KBM-7 (cell line): ENCODE measurements around the gene KLK6.

Source experiments
- DNase-seq: peaks from one replicate; pipeline ENCODE4 v3.0.0-alpha.2; 2015
- in situ Hi-C: fragments of 300-500 bp; cut with MboI; formaldehyde crosslinking; loops from 2 replicates; pipeline ENCODE4 v1.14.3; 2020; ENCODE audit warnings: low sequenced_read_pairs, low pct_unique_long_range_greater_than_20kb, mixed read lengths

KLK6 gene

GRCh38 chr19:50963381-50963780 is 6.0 kb downstream of the KLK6 start:
- in situ Hi-C loops = no loop called here

DNA sequence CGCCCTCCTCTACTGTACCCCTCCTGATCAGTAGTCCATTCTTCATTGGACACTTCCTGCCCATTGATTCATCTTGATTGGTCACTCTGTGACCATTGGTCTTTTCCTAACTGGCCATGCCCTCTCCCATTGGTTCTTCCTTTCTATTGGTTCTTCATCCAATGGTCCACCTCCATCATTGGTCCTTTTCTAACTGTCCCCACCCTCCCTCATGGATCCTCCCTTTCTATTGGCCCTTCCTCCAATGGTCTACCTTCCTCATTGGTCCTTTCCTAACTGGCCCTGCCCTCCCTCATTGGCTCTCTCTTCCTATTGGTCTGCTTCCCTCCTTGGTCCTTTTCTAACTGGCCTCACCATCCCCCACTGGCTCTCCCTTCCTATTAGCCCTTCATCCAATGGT is 7.1 kb downstream of the KLK6 start:
- no peak for DNase-seq
- in situ Hi-C loops = no loop called here

More at GRCh38 chr19:50963381-50963780, 6.0 kb downstream of the KLK6 start:
- no peak for DNase-seq

DNA sequence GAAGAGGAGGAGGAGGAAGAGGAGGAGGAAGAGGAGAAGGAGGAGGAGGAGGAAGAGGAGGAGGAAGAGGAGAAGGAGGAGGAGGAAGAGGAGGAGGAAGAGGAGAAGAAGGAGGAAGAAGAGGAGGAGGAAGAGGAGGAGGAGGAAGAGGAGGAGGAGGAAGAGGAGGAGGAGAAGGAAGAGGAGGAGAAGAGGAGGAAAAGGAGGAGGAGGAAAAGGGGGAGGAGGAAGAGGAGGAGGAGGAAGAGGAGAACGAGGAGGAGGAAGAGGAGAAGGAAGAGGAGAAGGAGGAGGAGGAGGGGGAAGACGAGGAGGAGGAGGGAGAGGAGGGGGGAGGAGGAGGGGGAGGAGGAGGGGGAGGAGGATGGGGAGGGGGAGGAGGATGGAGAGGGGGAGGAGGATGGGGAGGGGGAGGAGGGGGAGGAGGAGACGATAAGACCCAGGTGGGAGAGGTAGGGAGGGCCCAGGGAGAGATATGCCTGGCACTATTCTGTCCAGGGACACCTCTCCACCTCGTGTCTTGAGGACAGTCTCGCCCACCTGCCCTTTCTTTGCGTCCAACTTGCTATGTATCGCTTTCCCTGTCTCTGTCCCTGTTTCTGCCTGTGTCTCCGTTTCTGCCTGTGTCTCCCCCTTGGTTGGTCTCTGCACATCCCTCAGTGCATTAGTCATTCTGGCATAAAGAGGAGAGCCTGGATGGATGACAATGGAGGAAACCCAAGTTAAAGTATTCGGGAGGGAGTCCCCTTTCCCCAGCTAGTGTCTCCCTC is 9.5 kb downstream of the KLK6 start:
- no peak for DNase-seq
- in situ Hi-C loops = no loop called here

DNA sequence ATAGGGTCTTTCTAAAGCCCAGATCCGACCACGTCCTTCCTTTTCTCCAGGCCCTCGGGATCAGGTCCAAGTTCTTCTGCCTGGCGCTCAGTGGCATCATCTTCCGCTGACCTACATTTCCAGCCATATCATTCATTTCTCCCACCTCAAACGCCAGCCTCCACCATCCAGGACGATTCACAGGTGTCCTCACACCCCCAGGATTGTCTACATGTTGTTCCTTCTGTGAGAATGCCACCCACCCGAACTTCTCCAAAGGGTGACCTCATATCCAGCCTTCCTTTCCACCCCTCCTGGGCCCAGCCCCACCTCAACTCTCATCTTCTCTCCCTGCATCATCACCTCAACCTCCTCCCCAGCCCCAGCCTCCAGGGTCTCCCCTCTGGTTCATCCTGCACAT is 11.8 kb downstream of the KLK6 start:
- DNase-seq = no peak
- in situ Hi-C loops = no loop called here

- no peak for DNase-seq
- in situ Hi-C loops = no loop called here
Measured at GRCh38 chr19:50952910-50953309, 16.5 kb downstream of the KLK6 start, which contains the start of gene KLK5. KLK5 (minus strand) TSS chr19:50953038; CDS start chr19:50952657, 381 bp downstream.

DNA sequence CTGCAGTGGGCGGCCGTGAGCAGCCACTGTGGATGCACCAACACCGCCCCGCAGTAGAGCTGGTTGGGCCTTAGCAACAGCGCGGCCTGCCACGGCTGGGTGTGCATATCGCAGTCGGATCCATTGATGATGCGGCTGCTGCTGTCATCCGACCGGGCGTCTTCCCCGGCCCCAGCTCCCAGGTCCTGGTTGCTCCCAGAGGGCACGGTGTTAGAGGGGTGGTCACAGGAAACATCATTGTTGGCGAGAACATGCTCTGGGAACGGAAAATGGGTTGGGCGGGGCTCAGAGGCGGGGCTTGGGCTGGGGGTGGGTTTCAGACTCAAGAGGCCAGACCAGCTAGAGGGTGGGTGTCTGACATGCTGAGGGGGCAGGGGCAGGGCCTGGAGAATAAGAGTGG is 19.5 kb downstream of the KLK6 start:
- DNase-seq = no peak
- in situ Hi-C loops = no loop called here

DNA sequence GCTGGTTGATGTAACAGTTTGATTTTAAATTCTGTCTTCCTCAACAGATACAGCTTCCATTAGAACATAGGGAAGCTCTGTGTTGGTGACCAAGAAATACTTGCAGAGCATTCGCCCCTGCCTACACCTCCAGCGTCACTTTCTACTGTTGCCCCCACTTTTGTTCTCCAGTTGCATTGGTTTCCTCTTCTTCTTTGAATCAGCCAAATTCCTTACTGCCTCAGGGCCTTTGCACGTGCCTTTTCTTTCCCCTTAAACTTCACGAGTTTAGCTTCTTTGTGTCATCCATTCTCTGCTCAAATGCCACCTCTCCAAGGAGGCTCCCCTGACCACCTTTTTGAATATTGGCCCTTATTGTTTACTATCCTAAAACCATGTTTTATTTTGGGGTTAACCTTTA is 22.3 kb downstream of the KLK6 start:
- in situ Hi-C loops = no loop called here

DNA sequence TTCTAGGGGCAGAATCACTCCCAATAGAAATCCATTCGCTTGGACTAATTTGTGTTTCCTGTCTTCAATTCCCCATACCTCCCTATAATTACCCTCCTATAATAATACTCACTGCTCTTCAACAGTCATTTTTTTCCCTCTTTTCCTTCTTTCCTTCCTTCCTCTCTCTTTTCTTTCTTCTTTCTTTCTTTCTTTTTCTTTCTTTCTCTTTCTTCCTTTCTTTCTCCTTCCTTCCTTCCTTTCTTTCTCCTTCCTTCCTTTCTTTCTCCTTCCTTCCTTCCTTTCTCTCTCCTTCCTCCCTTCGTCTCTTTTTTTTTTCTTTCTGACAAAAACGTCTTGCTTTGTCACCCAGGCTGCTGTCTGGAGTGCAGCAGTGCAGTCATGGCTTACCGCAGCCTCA is 24.6 kb downstream of the KLK6 start:
- in situ Hi-C loops = no loop called here
- no peak for DNase-seq

More for the DNA sequence above, 22.3 kb downstream of the KLK6 start:
- no peak for DNase-seq

DNA sequence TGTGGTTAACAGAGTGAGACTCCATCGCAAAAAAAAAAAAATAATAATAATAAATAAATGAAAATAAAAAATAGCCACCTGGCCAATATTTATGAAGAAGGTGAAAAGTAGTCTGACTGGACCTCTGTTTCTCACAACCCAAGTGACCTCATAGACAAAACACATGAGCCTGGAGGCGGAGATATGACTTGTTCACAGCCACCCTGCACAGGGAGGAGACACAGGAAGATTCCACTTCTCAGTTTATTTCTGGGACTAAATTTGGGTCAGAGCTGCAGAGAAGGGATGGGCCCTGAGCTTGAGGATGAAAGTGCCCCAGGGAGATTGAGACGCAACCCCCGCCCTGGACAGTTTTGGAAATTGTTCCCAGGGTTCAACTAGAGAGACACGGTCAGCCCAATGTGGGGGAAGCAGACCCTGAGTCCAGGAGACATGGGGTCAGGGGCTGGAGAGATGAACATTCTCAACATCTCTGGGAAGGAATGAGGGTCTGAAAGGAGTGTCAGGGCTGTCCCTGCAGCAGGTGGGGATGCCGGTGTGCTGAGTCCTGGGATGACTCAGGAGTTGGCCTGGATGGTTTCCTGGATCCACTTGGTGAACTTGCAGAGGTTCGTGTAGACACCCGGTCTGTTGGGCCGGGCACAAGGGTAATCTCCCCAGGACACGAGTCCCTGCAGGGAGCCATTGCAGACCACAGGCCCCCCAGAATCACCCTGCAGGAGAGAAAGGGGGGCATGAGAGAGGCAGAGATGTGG is 26.1 kb downstream of the KLK6 start:
- in situ Hi-C loops = no loop called here
- DNase-seq = no peak

- no peak for DNase-seq
- in situ Hi-C loops = no loop called here
Measured at GRCh38 chr19:50939596-50939995, 29.8 kb downstream of the KLK6 start.

DNA sequence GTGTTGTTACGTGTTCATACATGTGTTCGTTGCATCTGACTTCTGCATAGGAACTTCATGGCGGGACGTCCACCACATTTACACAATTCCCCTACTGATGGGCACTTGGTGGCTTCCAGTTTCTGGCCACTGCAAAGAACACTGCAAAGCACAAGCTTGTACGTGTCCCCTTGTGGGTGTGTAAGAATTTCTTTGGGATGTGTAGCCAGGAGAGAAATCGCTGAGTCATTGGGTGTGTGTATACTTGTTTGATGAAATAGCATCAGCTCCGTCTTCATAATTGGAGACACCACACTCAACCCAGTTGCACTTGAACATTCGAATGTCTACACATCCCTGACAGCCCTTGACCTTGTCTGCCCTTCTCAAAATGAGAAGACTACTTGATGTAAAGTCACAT is 35.8 kb downstream of the KLK6 start:
- DNase-seq = no peak
- in situ Hi-C loops = no loop called here

DNA sequence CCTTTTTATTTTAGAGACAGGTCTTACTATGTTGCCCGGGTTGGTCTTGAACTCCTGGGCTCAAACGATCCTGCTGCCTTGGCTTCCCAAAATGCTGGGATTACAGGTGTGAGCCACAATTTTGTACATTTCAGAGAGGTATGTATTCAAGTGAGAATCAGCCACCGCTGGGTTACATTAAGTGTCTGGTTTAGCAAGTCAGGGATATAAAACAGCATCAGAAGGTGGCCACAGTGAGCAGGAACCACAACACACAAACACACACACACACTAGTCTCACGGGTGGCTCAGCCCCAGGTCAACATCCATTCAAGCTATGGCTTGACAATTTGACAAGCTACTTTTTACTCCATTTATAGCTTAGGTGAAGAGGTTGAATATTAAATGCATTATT is 36.7 kb downstream of the KLK6 start:
- in situ Hi-C loops = no loop called here
- DNase-seq = no peak

DNA sequence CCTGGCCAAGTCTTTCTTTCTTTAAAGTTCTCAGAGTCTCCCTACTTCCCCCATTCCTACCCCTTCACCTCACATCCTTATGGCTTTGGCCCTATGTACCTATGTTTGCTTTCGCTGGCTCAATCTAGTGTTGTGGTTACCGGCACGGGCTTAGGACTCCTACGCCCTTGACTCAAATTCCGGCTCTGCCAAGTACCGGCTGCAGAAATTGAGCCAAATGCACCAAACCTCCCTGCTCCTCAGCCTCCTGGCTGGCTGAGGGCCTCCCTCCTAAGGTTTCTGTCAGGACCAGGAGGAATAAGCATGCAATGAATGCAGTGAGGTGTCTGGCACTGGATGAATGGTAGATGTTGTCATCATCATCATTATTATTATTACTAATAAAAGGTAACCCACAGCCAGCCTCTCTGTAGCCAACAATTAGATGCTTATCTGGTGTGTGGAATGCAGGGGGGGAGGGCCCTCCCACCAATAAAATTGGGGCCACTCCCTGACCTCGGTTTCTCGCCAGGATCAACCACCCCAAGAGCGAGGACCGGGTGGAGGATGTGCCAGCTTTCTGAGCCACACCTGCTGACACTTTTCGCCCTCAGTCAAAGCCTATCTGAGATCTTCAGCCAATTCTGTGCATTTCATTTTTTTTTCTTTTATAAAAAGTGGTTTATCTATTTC is 37.2 kb downstream of the KLK6 start:
- in situ Hi-C loops = no loop called here
- DNase-seq = no peak

GRCh38 chr19:50931023-50931422 is 38.4 kb downstream of the KLK6 start:
- no peak for DNase-seq
- in situ Hi-C loops = no loop called here

- in situ Hi-C loops = no loop called here
- DNase-seq = no peak
Measured at GRCh38 chr19:50928831-50929230, 40.6 kb downstream of the KLK6 start.

- in situ Hi-C loops = no loop called here
- no peak for DNase-seq
Measured at GRCh38 chr19:50926144-50926543, 43.2 kb downstream of the KLK6 start.

- no peak for DNase-seq
- in situ Hi-C loops = no loop called here
Measured at GRCh38 chr19:50925734-50926133, 43.7 kb downstream of the KLK6 start.

GRCh38 chr19:50924586-50924985 is 44.8 kb downstream of the KLK6 start:
- in situ Hi-C loops = no loop called here
- no peak for DNase-seq

DNA sequence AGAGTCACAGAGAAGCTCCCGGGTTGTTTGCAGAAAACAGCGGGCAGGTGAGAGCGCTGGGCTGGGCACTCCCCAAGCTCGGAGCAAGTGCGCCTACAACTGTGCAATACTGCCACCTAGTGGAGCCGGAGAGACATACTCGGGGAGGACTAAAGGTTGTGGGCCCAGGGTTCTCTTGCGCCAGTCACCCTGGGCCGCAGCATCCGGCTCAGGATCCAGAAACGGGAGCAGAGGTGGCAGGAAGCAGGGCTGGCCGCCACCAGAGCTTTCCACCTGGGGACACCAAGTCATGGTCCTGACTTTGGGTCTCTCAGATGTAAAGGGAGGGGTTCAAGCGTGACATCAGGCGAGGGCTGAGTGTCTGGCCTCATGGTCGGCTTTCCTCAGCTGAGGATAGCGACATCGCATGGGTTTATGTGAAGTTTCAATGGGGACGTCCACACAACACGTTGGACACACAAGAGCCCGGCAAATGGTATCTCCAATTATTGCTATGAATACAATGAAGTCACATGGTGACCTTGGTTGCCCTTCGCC is 47.0 kb downstream of the KLK6 start:
- in situ Hi-C loops = no loop called here
- peak; percentile 67 for DNase-seq
